K562 treated with DMSO at 1 percent for 24 hours (cell line): Measurements from ENCODE around the gene NCBP2L. TPM values are rescaled to one million over a fixed set of nuclear protein-coding genes. Genes with fewer than 3 reads are reported as not detected.

Source experiments
- total RNA-seq: library from RNA; unstranded; fragments of 300-600 nt; gene quantifications from 2 replicates; pipeline ENCODE4 v1.2.3, GENCODE V29; 2022; ENCODE audit warnings: low read depth; ENCODE audit not compliant: insufficient read depth

The NCBP2L gene
- not detected in 2 replicates for total RNA-seq

GRCh38 chrX:107777536-107777832 is at the start of gene NCBP2L:
TSS of gene NCBP2L (plus strand) at chrX:107777733. CDS start at chrX:107794221, 16,488 bp downstream.

DNA sequence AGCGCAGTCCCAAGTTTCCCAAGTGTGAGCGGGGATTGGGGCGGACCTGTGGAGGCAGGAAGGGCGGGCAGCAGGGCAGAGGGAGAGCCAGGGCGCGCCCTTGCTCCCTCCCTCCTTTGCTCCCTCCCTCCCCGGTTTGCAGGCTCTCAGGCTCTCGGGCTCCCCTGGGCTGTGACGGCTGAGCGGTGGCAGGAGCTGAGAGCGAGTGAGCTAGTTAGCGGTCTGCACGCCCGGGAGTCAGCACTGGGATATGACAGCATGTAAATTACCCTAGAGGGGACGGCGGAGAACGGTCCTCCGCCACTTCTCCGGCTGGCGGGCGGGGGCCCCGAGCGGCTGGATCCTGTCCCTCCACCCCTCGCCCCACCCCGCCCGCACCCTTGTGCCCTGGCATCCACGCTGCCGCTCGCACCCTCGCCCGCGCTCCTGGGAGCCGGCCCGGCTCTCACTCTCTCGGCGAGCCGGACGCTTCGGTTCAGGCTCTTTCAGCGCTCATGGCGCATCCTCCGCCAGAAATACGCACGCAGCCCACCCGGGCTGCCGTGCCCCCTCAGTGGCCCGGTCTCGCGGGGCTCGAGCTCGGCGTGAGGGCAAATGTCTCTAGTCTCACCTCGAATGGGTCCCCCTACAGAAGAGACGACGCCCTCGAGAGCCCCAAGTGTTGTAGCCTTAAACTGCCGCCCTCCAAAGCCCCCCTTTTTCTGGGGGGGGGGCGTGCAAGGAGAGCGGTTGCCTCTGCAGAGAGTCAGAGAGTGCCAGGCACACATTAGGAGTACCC is 1.6 kb upstream of the NCBP2L start, which contains the start of gene TSC22D3:
TSS of gene TSC22D3 (minus strand) at position 54 of the 778 bp plus-strand sequence. CDS start 368 bp downstream, outside the sequence.

GRCh38 chrX:107825698-107826237 is 48.2 kb downstream of the NCBP2L start, which contains the start of gene MID2:
TSS of gene MID2 (plus strand) at chrX:107825866. CDS start at chrX:107826427, 561 bp downstream.

Other genes starting within 250 kb of the NCBP2L start
- gene PRPS1, start 149.2 kb upstream of the NCBP2L start, total RNA-seq: 51.6 and 56.7 TPM in 2 replicates
- gene TSC22D3, start 1.9 kb upstream of the NCBP2L start, total RNA-seq: 12.3 and 15.0 TPM in 2 replicates
- not detected in 2 replicates for gene MID2, start 48.1 kb downstream of the NCBP2L start, total RNA-seq
- gene TEX13B, start 204.6 kb downstream of the NCBP2L start, total RNA-seq: not detected in 2 replicates